ENCODE measurements around the gene TSPEAR. TPM values are rescaled to one million over a fixed set of nuclear protein-coding genes. Genes with fewer than 3 reads are reported as not detected.
A peak's percentile ranks its signal among the peaks of the same experiment; 100 is the strongest.
"Not testable (repeated sequence)": the region's sequence is repeated elsewhere in the genome, so short reads cannot be mapped to it uniquely, and the experiment has no call there.

Gene TSPEAR
- total RNA-seq, 1 donor: not detected

- Histone ChIP-seq H2AFZ (ENCODE audit: low read length) (no peak overlapping the region), H3K27ac (ENCODE audit: low read depth, low read length) (no peak overlapping the region), H4K20me1 (ENCODE audit: insufficient read depth, low read length) (no peaks in the 10 kb centered on the region), H3K27me3 (ENCODE audit: insufficient read depth, low read length) (peaks cover 52% of the 10 kb centered on the region), H3K4me3 (ENCODE audit: insufficient read depth, low read length) (no peak overlapping the region), H3K4me2 (ENCODE audit: insufficient read depth, low read length) (no peak overlapping the region), H3K36me3 (ENCODE audit: insufficient read depth, low read length) (no peaks in the 10 kb centered on the region), H3K79me2 (ENCODE audit: insufficient read depth, low read length) (no peaks in the 10 kb centered on the region), H3K4me1 (ENCODE audit: insufficient read depth, low read length) (no peaks in the 10 kb centered on the region), H3K9me3 (ENCODE audit: low read depth, low read length) (no peaks in the 10 kb centered on the region)
- peak; percentile 73 for DNase-seq (ENCODE audit: insufficient read length, low spot score, missing footprints)
- no peak for TF ChIP-seq CTCF (IDR thresholded peaks at IDR 0.05; ENCODE audit: extremely low read depth, low read depth, low read length)
Observed at GRCh38 chr21:44697811-44698734, 13.3 kb downstream of the TSPEAR start.

- H3K36me3 ChIP-seq (ENCODE audit: insufficient read depth, low read length); H3K4me3 ChIP-seq (ENCODE audit: insufficient read depth, low read length); DNase-seq (ENCODE audit: insufficient read length, low spot score, missing footprints); H3K27ac ChIP-seq (ENCODE audit: low read depth, low read length); H3K4me1 ChIP-seq (ENCODE audit: insufficient read depth, low read length); H3K79me2 ChIP-seq (ENCODE audit: insufficient read depth, low read length); H3K9me3 ChIP-seq (ENCODE audit: low read depth, low read length); H4K20me1 ChIP-seq (ENCODE audit: insufficient read depth, low read length); H2AFZ ChIP-seq (ENCODE audit: low read length); H3K4me2 ChIP-seq (ENCODE audit: insufficient read depth, low read length): not testable (repeated sequence)
- H3K27me3 ChIP-seq (ENCODE audit: insufficient read depth, low read length): peaks cover 49% of the 10 kb centered on the region
Observed at GRCh38 chr21:44697172-44697810, 14.1 kb downstream of the TSPEAR start, which contains the start of gene KRTAP10-12. TSS of gene KRTAP10-12 (plus strand) at chr21:44697172. CDS start at chr21:44697202, 30 bp downstream.

GRCh38 chr21:44696572-44696971, 14.8 kb downstream of the TSPEAR start:
- Histone ChIP-seq H3K9me3 (ENCODE audit: low read depth, low read length) (no peaks in the 10 kb centered on the region), H2AFZ (ENCODE audit: low read length) (no peak overlapping the region), H3K27ac (ENCODE audit: low read depth, low read length) (no peak overlapping the region), H3K79me2 (ENCODE audit: insufficient read depth, low read length) (no peaks in the 10 kb centered on the region), H3K4me3 (ENCODE audit: insufficient read depth, low read length) (no peak overlapping the region), H3K36me3 (ENCODE audit: insufficient read depth, low read length) (no peaks in the 10 kb centered on the region), H3K4me2 (ENCODE audit: insufficient read depth, low read length) (no peak overlapping the region), H3K27me3 (ENCODE audit: insufficient read depth, low read length) (peaks cover 44% of the 10 kb centered on the region), H3K4me1 (ENCODE audit: insufficient read depth, low read length) (no peaks in the 10 kb centered on the region), H4K20me1 (ENCODE audit: insufficient read depth, low read length) (no peaks in the 10 kb centered on the region)
- DNase-seq (ENCODE audit: insufficient read length, low spot score, missing footprints): peak; percentile 80
- TF ChIP-seq CTCF (IDR thresholded peaks at IDR 0.05; ENCODE audit: extremely low read depth, low read depth, low read length): no peak

GRCh38 chr21:44695641-44696040, 15.7 kb downstream of the TSPEAR start:
- no peak overlapping the region for H3K27ac ChIP-seq (ENCODE audit: low read depth, low read length)
- H3K4me2 ChIP-seq (ENCODE audit: insufficient read depth, low read length): no peak overlapping the region
- H3K4me1 ChIP-seq (ENCODE audit: insufficient read depth, low read length): no peaks in the 10 kb centered on the region
- no peaks in the 10 kb centered on the region for H3K9me3 ChIP-seq (ENCODE audit: low read depth, low read length)
- DNase-seq (ENCODE audit: insufficient read length, low spot score, missing footprints): peak; percentile 71
- no peaks in the 10 kb centered on the region for H3K36me3 ChIP-seq (ENCODE audit: insufficient read depth, low read length)
- H3K79me2 ChIP-seq (ENCODE audit: insufficient read depth, low read length): no peaks in the 10 kb centered on the region
- no peak for TF ChIP-seq CTCF (IDR thresholded peaks at IDR 0.05; ENCODE audit: extremely low read depth, low read depth, low read length)
- H2AFZ ChIP-seq (ENCODE audit: low read length): no peak overlapping the region
- H4K20me1 ChIP-seq (ENCODE audit: insufficient read depth, low read length): no peaks in the 10 kb centered on the region
- no peak overlapping the region for H3K4me3 ChIP-seq (ENCODE audit: insufficient read depth, low read length)
- H3K27me3 ChIP-seq (ENCODE audit: insufficient read depth, low read length): peaks cover 39% of the 10 kb centered on the region

All from osteoblast (primary cell).